Esophagus (tissue), 2 donors: Measurements from ENCODE around the gene RPUSD1. TPM values are rescaled to one million over a fixed set of nuclear protein-coding genes. Genes with fewer than 3 reads are reported as not detected.

Experiments used
- H3K27ac ChIP-seq, 2 donors: one replicate each; pipeline ENCODE4 v1.5.1; 2013; ENCODE audit warnings: low read depth in 2 of 2, mild to moderate bottlenecking in 2 of 2, inconsistent platforms in 1 of 2, low read length in 1 of 2, moderate library complexity in 1 of 2
- H3K27me3 ChIP-seq, 2 donors: one replicate each; pipeline ENCODE4 v1.6.1; 2013; ENCODE audit warnings: low read length in 2 of 2, control low read depth in 1 of 2, mild to moderate bottlenecking in 1 of 2; ENCODE audit not compliant: insufficient read depth in 2 of 2, control insufficient read depth in 1 of 2
- H3K36me3 ChIP-seq, 2 donors: one replicate each; pipeline ENCODE4 v1.6.1; 2013; ENCODE audit warnings: low read length in 1 of 2; ENCODE audit not compliant: control insufficient read depth in 2 of 2, insufficient read depth in 2 of 2
- H3K4me1 ChIP-seq, 2 donors: one replicate each; pipeline ENCODE4 v1.6.1; 2013; ENCODE audit warnings: low read length in 1 of 2; ENCODE audit not compliant: control insufficient read depth in 2 of 2, insufficient read depth in 2 of 2
- H3K4me3 ChIP-seq, 2 donors: one replicate each; pipeline ENCODE4 v1.5.1; 2013; ENCODE audit warnings: low read length in 2 of 2, mild to moderate bottlenecking in 2 of 2, low read depth in 1 of 2, moderate library complexity in 1 of 2
- H3K9me3 ChIP-seq, 2 donors: one replicate each; pipeline ENCODE4 v1.6.1; 2013; ENCODE audit warnings: mild to moderate bottlenecking in 2 of 2, low read depth in 1 of 2, low read length in 1 of 2, moderate library complexity in 1 of 2; ENCODE audit not compliant: control insufficient read depth in 2 of 2, insufficient read depth in 1 of 2
- whole genome bisulfite sequencing, 2 donors: extraction: QIAGEN DNeasy Blood & Tissue Kit; methylation state at CpG; one replicate each; pipeline ENCODE4 v1.1.7; 2013; 5-methylcytosine and 5-hydroxymethylcytosine counted together
- polyA plus RNA-seq, 2 donors: library from polyadenylated mRNA; stranded (reverse); fragments of 200-250 nt; gene quantifications; one replicate each; pipeline ENCODE4 v1.2.3, GENCODE V29; 2013
- donor health status: healthy with polysubstance abuse.
- donor health status: Bipolar disorder and iron deficiency.

The RPUSD1 gene
- polyA plus RNA-seq, 2 donors, result 16.1 to 18.9 TPM

DNA sequence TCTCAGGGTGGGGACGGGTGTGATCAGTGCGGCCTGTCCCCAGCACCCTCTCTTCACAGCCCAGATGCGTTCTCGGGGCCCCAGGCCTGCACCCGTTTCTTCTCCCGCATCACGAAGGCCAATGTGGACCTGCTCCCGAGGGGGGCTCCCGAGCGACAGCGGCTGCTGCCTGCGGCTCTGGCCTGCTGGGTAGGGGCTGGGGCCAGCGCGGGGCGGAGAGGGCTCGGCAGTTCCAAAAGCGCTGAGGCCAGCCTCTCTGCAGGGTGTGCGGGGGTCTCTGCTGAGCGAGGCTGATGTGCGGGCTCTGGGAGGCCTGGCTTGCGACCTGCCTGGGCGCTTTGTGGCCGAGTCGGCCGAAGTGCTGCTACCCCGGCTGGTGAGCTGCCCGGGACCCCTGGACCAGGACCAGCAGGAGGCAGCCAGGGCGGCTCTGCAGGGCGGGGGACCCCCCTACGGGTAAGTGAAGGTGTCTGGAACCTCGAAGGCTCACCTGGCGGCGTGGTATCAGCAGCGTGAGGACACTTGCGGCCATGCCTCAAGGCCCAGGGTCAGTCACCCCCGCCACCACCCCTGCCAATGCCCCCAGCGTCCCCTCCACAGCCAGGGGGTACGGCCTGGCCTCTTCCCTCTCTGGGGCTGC, 23.2 kb downstream of the RPUSD1 start:
- no peaks in the 10 kb centered on the region for H3K27me3 ChIP-seq
- H3K27ac ChIP-seq, result no peak overlapping the region
- no peaks in the 10 kb centered on the region for H3K36me3 ChIP-seq
- 77 to 84% methylated on average over 37 to 38 of the region's 38 CpGs for WGBS, 2 donors
- no peaks in the 10 kb centered on the region for H3K9me3 ChIP-seq
- no peak overlapping the region for H3K4me3 ChIP-seq
- peaks cover 2 to 8% of the 10 kb centered on the region in 2 donors for H3K4me1 ChIP-seq

DNA sequence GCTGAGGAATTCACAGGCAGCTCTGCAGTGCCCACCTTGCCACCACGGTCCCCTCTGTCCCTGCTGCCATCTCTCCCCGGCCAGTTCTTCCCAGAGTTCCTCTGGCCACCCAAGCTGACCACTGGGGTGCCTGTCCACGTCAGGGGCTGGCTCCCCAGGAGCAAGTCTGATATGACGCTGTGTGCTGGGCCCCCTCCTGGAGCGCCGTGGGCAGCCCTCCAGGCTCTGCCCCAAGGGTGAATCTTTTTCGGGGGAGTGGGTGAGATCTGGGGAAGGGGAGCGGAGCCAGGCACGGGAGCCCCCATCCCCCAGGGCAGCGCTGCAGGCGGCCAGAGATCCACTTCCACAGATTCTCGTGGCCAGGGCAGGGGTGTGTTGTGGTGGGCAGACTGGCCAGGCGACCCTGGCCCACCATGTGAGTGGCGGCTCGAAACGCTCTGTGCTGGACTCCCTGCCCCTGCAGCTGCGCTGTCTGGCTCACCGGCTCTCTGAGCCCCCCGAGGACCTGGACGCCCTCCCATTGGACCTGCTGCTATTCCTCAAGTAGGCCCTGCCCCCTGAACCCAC, 23.9 kb downstream of the RPUSD1 start:
- Histone ChIP-seq H3K9me3 (no peaks in the 10 kb centered on the region), H3K4me1 (peaks cover 2 to 9% of the 10 kb centered on the region in 2 donors), H3K27me3 (no peaks in the 10 kb centered on the region), H3K27ac (no peak overlapping the region), H3K36me3 (no peaks in the 10 kb centered on the region), H3K4me3 (no peak overlapping the region)
- WGBS, 2 donors, result 60 to 74% methylated on average over 20 of the region's 20 CpGs

DNA sequence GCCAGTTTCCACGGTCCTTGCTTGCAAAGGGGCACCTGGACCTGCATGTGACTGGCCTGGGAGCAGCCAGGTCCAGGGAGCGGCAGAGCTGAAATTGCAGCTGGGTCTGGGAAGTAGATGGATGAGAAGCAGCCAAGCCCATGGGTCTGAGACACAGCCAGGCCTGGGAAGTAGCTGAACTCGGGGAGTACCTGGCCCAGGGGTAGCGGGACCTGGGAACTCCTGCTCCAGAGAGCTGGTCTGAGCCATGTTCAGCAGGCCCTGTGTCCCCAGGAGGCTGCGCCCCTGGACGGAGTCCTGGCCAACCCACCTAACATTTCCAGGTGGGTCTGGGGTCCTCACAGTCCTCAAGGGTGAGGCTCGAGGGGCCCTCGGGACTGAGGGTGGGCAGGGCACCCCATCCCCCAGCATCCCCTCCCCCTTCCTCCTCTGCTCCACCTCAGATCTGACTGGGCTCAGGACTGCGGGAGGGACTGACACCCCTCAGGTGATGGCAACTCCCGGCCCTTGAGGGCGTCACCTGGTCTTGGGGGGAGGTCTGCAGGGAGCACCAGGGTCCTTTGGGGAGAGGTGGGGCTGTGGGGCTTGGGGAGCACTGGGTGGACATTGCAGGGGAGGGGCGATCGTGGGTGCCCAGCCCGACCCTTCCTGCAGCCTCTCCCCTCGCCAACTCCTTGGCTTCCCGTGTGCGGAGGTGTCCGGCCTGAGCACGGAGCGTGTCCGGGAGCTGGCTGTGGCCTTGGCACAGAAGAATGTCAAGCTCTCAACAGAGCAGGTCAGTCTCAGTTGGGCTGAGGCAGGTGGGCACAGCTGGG, 24.6 kb downstream of the RPUSD1 start:
- no peaks in the 10 kb centered on the region for H3K36me3 ChIP-seq
- no peak overlapping the region for H3K27ac ChIP-seq
- 57 to 62% methylated on average over 20 to 21 of the region's 21 CpGs for WGBS, 2 donors
- no peaks in the 10 kb centered on the region for H3K27me3 ChIP-seq
- H3K9me3 ChIP-seq, result no peaks in the 10 kb centered on the region
- H3K4me1 ChIP-seq, result peaks cover 2 to 7% of the 10 kb centered on the region in 2 donors
- no peak overlapping the region for H3K4me3 ChIP-seq

DNA sequence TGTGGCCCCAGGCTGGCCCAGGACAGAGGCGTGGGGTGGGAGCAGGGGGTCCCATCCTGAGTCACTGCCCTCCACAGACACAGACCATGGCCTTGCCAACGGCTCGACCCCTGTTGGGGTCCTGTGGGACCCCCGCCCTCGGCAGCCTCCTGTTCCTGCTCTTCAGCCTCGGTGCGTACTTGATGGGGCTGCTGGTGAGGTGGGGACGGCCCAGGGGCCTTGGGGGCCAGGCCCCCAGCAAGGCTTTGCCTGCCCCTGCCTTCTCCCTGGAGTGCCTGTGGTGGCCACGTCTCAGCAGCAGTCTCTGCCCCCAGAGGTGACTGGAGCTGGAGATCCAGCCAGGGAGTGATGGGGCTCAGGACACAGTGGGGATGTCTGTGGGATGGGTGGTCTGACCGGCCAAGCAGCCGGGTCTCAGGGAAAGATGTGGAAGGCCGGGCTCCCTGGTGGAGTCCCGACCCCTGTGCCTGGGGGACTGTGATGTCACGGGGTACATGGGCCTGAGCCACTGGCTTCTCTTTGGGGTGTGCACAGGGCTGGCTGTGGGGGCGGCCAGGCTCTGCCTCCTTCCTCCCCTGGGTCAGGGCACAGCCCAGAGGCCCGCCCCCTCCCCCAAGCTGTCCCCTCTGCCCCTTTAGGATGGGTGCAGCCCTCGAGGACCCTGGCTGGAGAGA, 25.4 kb downstream of the RPUSD1 start:
- WGBS, 2 donors, result 71 to 76% methylated on average over 17 of the region's 17 CpGs
- Histone ChIP-seq H3K4me3 (no peak overlapping the region), H3K9me3 (no peaks in the 10 kb centered on the region), H3K27ac (no peak overlapping the region), H3K36me3 (no peaks in the 10 kb centered on the region), H3K27me3 (no peaks in the 10 kb centered on the region), H3K4me1 (peaks cover 2 to 5% of the 10 kb centered on the region in 2 donors)

DNA sequence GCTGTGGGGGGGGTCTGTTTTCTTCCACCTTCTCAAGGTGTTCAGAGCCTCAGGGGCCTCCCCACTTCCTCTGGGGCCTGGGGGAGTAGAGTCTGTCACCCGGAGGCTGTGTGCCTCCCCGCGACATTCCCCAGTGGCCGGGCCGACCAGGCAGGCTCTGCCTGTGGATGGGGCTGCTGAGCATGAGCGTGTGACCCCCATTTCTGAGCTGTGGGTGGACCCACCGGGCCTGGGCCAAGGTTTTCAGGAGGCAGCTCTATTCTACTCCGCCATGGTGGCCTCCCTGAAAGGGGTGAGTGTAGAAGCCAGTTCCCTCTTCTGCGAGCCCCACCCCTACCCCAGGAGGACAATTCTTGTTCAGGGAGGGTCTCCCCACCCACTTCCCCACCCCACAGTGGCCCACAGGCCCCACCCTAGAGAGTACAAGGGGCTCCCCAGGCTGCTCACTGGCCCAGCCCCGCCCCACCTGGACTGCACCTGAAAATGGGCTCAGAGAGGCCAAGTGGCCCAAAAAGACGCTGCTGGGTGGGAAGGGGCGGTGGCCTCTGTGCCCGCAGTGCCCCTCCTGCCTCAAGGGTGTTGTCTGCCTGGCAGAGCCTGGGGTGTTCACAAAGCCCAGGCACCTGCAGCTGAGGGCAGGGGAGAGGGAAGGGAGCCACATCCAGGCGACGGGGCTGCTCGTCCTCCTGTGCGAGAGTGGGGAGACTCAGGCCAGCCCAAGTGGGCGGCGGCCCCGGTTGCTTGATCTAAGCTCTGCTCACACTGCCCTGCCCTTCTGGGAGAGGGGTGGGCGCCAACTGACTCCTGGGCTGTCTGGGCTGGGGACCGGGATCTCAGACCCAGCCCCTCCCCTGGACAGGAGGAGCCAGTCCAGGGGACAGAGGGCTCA, 26.3 kb downstream of the RPUSD1 start:
- no peaks in the 10 kb centered on the region for H3K36me3 ChIP-seq

DNA sequence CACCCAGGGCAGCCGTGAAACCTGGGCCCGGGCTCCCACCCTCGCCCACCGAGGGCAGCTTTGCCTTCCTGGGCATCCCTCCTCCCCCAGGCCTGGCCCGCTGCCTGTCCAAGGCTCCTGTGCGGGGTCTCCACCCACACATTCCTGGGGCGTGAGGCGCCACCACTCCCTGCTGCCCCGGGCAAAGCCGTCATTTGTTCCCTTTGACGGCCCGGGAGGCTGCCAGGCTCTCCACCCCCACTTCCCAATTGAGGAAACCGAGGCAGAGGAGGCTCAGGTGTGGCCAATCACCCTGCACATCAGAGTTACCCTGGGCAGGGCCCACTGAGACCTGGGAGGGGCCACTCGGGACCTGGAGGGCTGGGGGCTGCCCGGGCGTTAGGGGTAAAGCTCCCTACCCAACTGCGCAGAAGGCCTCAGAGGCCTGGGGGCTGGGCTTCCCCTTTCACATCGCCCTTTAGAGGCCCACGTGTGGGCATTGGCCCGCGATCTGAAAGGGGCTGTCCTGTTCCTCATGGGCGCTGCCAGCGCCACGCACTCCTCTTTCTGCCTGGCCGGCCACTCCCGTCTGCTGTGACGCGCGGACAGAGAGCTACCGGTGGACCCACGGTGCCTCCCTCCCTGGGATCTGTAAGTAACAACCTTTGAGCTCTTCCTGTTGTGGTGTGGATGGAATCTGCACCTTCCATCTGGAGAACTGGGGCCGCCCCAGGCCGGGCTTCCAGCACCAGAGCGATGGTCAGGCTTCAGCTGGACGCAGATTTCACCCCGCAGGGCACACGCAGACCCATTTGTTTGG, 27.4 kb downstream of the RPUSD1 start, which contains the start of gene MSLN:
Gene MSLN (plus strand): TSS at position 190 of the 799 bp plus-strand sequence. CDS start 1,947 bp downstream, outside the sequence.
- no peaks in the 10 kb centered on the region for H3K27me3 ChIP-seq
- peak within 1 kb of the TSS; percentile 50 to 59 for H3K27ac ChIP-seq
- H3K4me3 ChIP-seq, result no peak within 1 kb of the TSS
- 60 to 66% methylated on average over 34 to 37 of the region's 37 CpGs for WGBS, 2 donors
- no peaks in the 10 kb centered on the region for H3K9me3 ChIP-seq
- H3K36me3 ChIP-seq, result no peaks in the 10 kb centered on the region
- H3K4me1 ChIP-seq, result peaks cover 0 to 5% of the 10 kb centered on the region in 2 donors

More for the DNA sequence above, 26.3 kb downstream of the RPUSD1 start:
- Histone ChIP-seq H3K27me3 (no peaks in the 10 kb centered on the region), H3K4me1 (peaks cover 0 to 5% of the 10 kb centered on the region in 2 donors), H3K9me3 (no peaks in the 10 kb centered on the region), H3K27ac (no peak overlapping the region), H3K4me3 (no peak overlapping the region)
- 51 to 57% methylated on average over 22 of the region's 22 CpGs for WGBS, 2 donors

DNA sequence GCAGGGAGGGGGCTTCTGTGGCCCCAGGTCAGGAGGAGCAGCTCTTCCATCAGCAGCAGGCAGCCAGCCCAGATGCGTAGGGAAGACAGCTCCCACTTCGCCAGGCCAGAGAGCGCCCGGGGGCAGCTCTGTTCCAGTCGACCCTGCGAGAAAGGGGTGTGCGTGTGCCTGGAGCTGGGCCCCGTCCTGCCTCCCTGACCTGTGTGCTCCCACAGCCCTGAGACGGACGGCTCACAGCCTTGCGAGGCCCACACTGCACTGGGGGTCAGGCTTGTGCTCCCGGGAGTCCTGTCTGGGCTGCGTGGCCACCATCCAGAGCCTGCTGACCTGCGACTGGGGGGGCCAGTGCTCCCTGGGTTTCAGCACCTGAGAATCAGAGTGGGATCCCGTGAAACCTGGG, 28.1 kb downstream of the RPUSD1 start:
- Histone ChIP-seq H3K36me3 (no peaks in the 10 kb centered on the region), H3K9me3 (no peaks in the 10 kb centered on the region), H3K4me1 (peaks cover 0 to 5% of the 10 kb centered on the region in 2 donors), H3K27ac (peak overlapping the region; percentile 50 to 59), H3K27me3 (no peaks in the 10 kb centered on the region), H3K4me3 (no peak overlapping the region)
- 41 to 58% methylated on average over 15 of the region's 15 CpGs for WGBS, 2 donors

DNA sequence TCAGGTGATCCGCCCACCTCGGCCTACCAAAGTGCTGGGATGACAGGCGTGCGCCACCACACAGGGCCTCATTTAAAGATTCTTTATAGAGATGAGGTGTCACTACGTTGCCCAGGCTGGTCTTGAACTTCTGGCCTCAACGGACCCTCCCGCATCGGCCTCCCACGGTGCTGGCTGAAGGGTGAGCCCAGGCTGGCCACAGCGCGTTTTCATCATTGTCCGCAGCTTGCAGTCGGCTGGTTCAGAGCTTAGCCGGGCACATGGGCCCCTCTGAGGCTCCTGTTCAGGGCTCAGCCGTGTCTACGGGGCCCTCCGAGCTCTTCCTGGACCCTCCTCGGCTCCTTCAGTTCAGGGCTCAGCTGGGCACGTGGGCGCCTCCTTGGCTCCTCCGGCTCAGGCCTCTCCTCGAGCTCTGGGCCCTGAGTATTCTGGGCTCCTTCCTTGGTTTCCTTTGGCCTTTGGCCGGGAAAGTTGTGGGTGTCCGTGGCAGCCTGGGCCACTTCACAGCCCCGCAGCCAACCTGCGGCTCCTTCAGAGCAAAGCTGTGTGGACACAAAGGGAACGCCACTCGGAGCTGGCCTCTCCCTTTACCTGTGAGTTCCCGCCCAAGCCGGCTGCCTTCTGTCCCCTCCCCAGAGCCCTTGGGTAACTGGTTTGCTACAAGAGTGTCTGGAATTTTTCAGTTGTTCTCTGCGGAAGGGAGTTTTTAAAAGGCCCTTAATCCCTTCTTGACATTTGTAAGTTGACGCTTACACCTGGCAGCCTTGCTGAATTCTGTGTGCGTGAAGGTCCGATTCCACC, 28.9 kb downstream of the RPUSD1 start:
- H3K4me1 ChIP-seq, result peaks cover 0 to 5% of the 10 kb centered on the region in 2 donors
- H3K27me3 ChIP-seq, result no peaks in the 10 kb centered on the region
- no peak overlapping the region for H3K4me3 ChIP-seq
- peak overlapping the region; percentile 50 to 59 for H3K27ac ChIP-seq
- no peaks in the 10 kb centered on the region for H3K9me3 ChIP-seq
- 68 to 70% methylated on average over 34 of the region's 34 CpGs for WGBS, 2 donors
- H3K36me3 ChIP-seq, result no peaks in the 10 kb centered on the region
